HG02610 (cell line): ENCODE results near the gene CALD1.
A peak's percentile ranks its signal among the peaks of the same experiment; 100 is the strongest.

ENCODE experiments used
- ATAC-seq: cut with Tn5 transposase; IDR thresholded peaks from one replicate; pipeline ENCODE4 v1.9.1; 2021; ENCODE audit warnings: mild to moderate bottlenecking, moderate library complexity; ENCODE audit not compliant: unreplicated experiment

The CALD1 gene

GRCh38 chr7:134890246-134891240 is 111.1 kb downstream of the CALD1 start:
- no peak for ATAC-seq

- no peak for ATAC-seq
Observed at GRCh38 chr7:134891262-134891695, 111.8 kb downstream of the CALD1 start.

GRCh38 chr7:134891696-134892678 is 112.6 kb downstream of the CALD1 start:
- no peak for ATAC-seq

- ATAC-seq, result no peak
Observed at GRCh38 chr7:134892963-134893362, 113.5 kb downstream of the CALD1 start.

- ATAC-seq, result no peak
Observed at GRCh38 chr7:134893920-134894319, 114.5 kb downstream of the CALD1 start.

- ATAC-seq, result no peak
Observed at GRCh38 chr7:134894928-134895327, 115.5 kb downstream of the CALD1 start.

GRCh38 chr7:134896073-134896472 is 116.6 kb downstream of the CALD1 start:
- ATAC-seq, result no peak

- no peak for ATAC-seq
Observed at GRCh38 chr7:134897936-134898335, 118.5 kb downstream of the CALD1 start.

- no peak for ATAC-seq
Observed at GRCh38 chr7:134899729-134900128, 120.3 kb downstream of the CALD1 start.

- peak; percentile 45 for ATAC-seq
Observed at GRCh38 chr7:134900166-134900982, 120.9 kb downstream of the CALD1 start.

- no peak for ATAC-seq
Observed at GRCh38 chr7:134901389-134902020, 122.1 kb downstream of the CALD1 start.

- ATAC-seq, result no peak
Observed at GRCh38 chr7:134902058-134902457, 122.6 kb downstream of the CALD1 start.

- ATAC-seq, result no peak
Observed at GRCh38 chr7:134903073-134903790, 123.8 kb downstream of the CALD1 start.

GRCh38 chr7:134905375-134905774 is 125.9 kb downstream of the CALD1 start:
- ATAC-seq, result no peak

- ATAC-seq, result no peak
Observed at GRCh38 chr7:134907000-134907399, 127.6 kb downstream of the CALD1 start.

- no peak for ATAC-seq
Observed at GRCh38 chr7:134907639-134908038, 128.2 kb downstream of the CALD1 start.

- ATAC-seq, result peak; percentile 51
Observed at GRCh38 chr7:134908289-134908688, 128.9 kb downstream of the CALD1 start.

- no peak for ATAC-seq
Observed at GRCh38 chr7:134910214-134910890, 130.9 kb downstream of the CALD1 start.

GRCh38 chr7:134910968-134911367 is 131.5 kb downstream of the CALD1 start:
- no peak for ATAC-seq
